ENCODE measurements around the gene BBOX1. TPM values are rescaled to one million over a fixed set of nuclear protein-coding genes. Genes with fewer than 3 reads are reported as not detected.
"Not testable (repeated sequence)": the region's sequence is repeated elsewhere in the genome, so short reads cannot be mapped to it uniquely, and the experiment has no call there.

Gene BBOX1
- total RNA-seq, 1 donor from 2014 or later = not detected

DNA sequence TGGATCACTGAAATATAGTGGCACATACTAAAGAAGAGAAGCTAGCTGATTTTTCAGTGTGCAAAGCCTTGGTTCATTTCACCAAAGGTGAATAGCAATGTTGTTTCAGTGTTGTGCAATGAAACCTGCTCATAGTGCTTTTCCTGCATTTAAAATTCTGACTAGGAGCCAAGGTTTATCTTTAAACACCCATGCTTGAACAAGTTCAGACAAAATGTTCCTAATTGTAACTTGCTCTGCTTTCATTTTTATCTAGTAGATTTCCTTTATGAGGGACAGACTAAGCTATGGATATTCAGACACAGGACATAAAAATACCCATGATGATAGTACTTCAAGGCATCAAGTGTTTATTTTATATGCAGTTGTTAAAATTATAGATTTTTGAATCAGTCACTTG, 47.7 kb downstream of the BBOX1 start:
- Histone ChIP-seq H2AFZ (replicated peaks) (no peak overlapping the region), H3K9me3 (ENCODE audit: low read depth) (no peaks in the 10 kb centered on the region), H3K4me3 (no peak overlapping the region), H3K9ac (no peak overlapping the region), H3K27ac (no peak overlapping the region), H3K79me2 (ENCODE audit: low read depth) (no peaks in the 10 kb centered on the region), H3F3A (ENCODE audit: low read depth) (peaks cover 5% of the 10 kb centered on the region), H3K27me3 (no peaks in the 10 kb centered on the region), H4K20me1 (ENCODE audit: low read depth) (no peaks in the 10 kb centered on the region), H3K4me1 (peaks cover 18% of the 10 kb centered on the region), H3K36me3 (no peaks in the 10 kb centered on the region), H3K4me2 (no peak overlapping the region)
- Mint-ChIP-seq H3K9me3 (peaks cover 10% of the 10 kb centered on the region), H3K36me3 (no peaks in the 10 kb centered on the region), H3K27ac (no peak overlapping the region), H3K4me3 (no peak overlapping the region), H3K27me3 (ENCODE audit: insufficient read depth, low read depth) (no peaks in the 10 kb centered on the region), H3K4me1 (peaks cover 20% of the 10 kb centered on the region)
- TF ChIP-seq EZH2phosphoT487 (IDR thresholded peaks at IDR 0.05) (no peak), CTCF (IDR thresholded peaks at IDR 0.05) (no peak), EZH2 (IDR thresholded peaks at IDR 0.05) (no peak)
- DNase-seq (ENCODE audit: low spot score) = no peak

GRCh38 chr11:27089746-27090145, 49.1 kb downstream of the BBOX1 start:
- Mint-ChIP-seq H3K4me3 (no peak overlapping the region), H3K4me1 (peaks cover 7% of the 10 kb centered on the region), H3K27me3 (ENCODE audit: insufficient read depth, low read depth) (no peaks in the 10 kb centered on the region), H3K9me3 (peaks cover 10% of the 10 kb centered on the region), H3K27ac (no peak overlapping the region), H3K36me3 (no peaks in the 10 kb centered on the region)
- Histone ChIP-seq H3K4me2 (no peak overlapping the region), H3K27me3 (no peaks in the 10 kb centered on the region), H3K79me2 (ENCODE audit: low read depth) (no peaks in the 10 kb centered on the region), H3K36me3 (no peaks in the 10 kb centered on the region), H2AFZ (replicated peaks) (no peak overlapping the region), H3F3A (ENCODE audit: low read depth) (peaks cover 5% of the 10 kb centered on the region), H3K4me1 (peaks cover 5% of the 10 kb centered on the region), H3K27ac (no peak overlapping the region), H3K9me3 (ENCODE audit: low read depth) (no peaks in the 10 kb centered on the region), H4K20me1 (ENCODE audit: low read depth) (no peaks in the 10 kb centered on the region), H3K4me3 (no peak overlapping the region), H3K9ac (no peak overlapping the region)
- DNase-seq (ENCODE audit: low spot score) = no peak
- TF ChIP-seq CTCF (IDR thresholded peaks at IDR 0.05) (no peak), EZH2 (IDR thresholded peaks at IDR 0.05) (no peak), EZH2phosphoT487 (IDR thresholded peaks at IDR 0.05) (no peak)

GRCh38 chr11:27090357-27090948, 49.8 kb downstream of the BBOX1 start:
- not testable (repeated sequence) for H3K9me3 ChIP-seq (ENCODE audit: low read depth); H4K20me1 ChIP-seq (ENCODE audit: low read depth); H2AFZ ChIP-seq (replicated peaks); H3K36me3 ChIP-seq; H3K36me3 Mint-ChIP-seq; H3K4me3 Mint-ChIP-seq; H3K4me3 ChIP-seq; H3K27ac ChIP-seq; H3K27me3 ChIP-seq; H3K27me3 Mint-ChIP-seq (ENCODE audit: insufficient read depth, low read depth); H3K9ac ChIP-seq; H3K79me2 ChIP-seq (ENCODE audit: low read depth); H3K4me1 ChIP-seq; DNase-seq (ENCODE audit: low spot score); H3F3A ChIP-seq (ENCODE audit: low read depth); H3K9me3 Mint-ChIP-seq; H3K27ac Mint-ChIP-seq; H3K4me2 ChIP-seq; H3K4me1 Mint-ChIP-seq

DNA sequence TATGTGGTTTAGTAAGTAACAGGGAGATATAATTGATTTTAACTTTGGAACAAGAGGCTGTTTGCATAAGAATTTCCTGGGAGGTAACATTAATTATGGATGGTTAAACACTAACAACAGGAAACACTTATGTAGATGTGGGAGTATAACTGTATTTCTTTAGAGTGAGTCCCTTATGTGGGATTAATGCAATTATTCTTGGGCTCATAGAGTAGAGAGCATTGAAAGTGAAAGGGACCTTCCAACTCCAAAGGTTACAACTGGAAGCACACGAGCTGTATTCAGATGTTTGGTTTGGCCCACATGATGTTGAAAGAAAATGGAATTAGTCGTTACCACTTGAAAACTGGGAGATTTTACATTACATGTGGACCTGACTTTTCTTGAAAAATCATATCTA, 53.5 kb downstream of the BBOX1 start:
- no peaks in the 10 kb centered on the region for H3K36me3 ChIP-seq
- no peaks in the 10 kb centered on the region for H3K79me2 ChIP-seq (ENCODE audit: low read depth)
- H3K27ac ChIP-seq = no peak overlapping the region
- no peak overlapping the region for H3K27ac Mint-ChIP-seq
- no peak overlapping the region for H3K4me3 Mint-ChIP-seq
- H3K27me3 Mint-ChIP-seq (ENCODE audit: insufficient read depth, low read depth) = no peaks in the 10 kb centered on the region
- H3F3A ChIP-seq (ENCODE audit: low read depth) = no peaks in the 10 kb centered on the region
- no peaks in the 10 kb centered on the region for H3K9me3 ChIP-seq (ENCODE audit: low read depth)
- no peaks in the 10 kb centered on the region for H3K36me3 Mint-ChIP-seq
- H3K4me1 ChIP-seq = no peaks in the 10 kb centered on the region
- no peak overlapping the region for H2AFZ ChIP-seq (replicated peaks)
- no peak overlapping the region for H3K4me3 ChIP-seq
- no peaks in the 10 kb centered on the region for H3K4me1 Mint-ChIP-seq
- TF ChIP-seq EZH2phosphoT487 (IDR thresholded peaks at IDR 0.05) (no peak), CTCF (IDR thresholded peaks at IDR 0.05) (no peak), EZH2 (IDR thresholded peaks at IDR 0.05) (no peak)
- H3K9ac ChIP-seq = no peak overlapping the region
- no peaks in the 10 kb centered on the region for H3K27me3 ChIP-seq
- H4K20me1 ChIP-seq (ENCODE audit: low read depth) = no peaks in the 10 kb centered on the region
- peaks cover 10% of the 10 kb centered on the region for H3K9me3 Mint-ChIP-seq
- H3K4me2 ChIP-seq = no peak overlapping the region
- no peak for DNase-seq (ENCODE audit: low spot score)

All from neural progenitor cell (in vitro differentiated cells).